Measurements from ENCODE around the gene FGF14. TPM values are rescaled to one million over a fixed set of nuclear protein-coding genes. Genes with fewer than 3 reads are reported as not detected.
A peak's percentile ranks its signal among the peaks of the same experiment; 100 is the strongest.

FGF14 gene
- total and polyA plus RNA-seq, 2 donors from 2014 or later, result 0.47 to 3.3 TPM

DNA sequence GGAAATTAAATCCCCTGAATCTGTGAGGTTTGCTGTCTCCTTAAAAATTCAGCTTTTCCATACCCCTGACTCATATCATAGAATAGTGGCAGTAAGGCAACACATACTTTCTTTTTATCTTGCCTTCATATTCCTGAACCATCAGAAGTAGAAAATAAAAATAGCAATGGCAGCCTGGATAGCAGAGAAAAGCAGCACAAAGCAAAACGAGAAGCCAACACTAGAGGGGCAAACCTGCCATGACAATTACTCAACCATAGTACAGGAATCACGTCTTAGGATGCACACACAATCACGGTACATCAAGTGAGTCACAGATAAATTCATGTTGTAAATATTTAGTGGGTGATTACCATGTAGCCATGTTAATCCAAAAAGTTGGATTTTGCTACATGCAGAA, 606.4 kb downstream of the FGF14 start:
- H3K4me3 ChIP-seq (ENCODE audit: low read length in 3 of 3), result no peak overlapping the region
- no peak overlapping the region for H3K27ac ChIP-seq (ENCODE audit: low read depth in 2 of 2, low read length in 2 of 2)
- H3K9ac ChIP-seq (ENCODE audit: low read length in 3 of 3), result no peak overlapping the region
- FAIRE-seq (no peak), DNase-seq (no peak)
- H3K4me1 ChIP-seq (ENCODE audit: control insufficient read depth in 2 of 3, insufficient read depth in 2 of 3, low read depth in 1 of 3, low read length in 3 of 3), result no peaks in the 10 kb centered on the region
- TF ChIP-seq, protein P1, sequence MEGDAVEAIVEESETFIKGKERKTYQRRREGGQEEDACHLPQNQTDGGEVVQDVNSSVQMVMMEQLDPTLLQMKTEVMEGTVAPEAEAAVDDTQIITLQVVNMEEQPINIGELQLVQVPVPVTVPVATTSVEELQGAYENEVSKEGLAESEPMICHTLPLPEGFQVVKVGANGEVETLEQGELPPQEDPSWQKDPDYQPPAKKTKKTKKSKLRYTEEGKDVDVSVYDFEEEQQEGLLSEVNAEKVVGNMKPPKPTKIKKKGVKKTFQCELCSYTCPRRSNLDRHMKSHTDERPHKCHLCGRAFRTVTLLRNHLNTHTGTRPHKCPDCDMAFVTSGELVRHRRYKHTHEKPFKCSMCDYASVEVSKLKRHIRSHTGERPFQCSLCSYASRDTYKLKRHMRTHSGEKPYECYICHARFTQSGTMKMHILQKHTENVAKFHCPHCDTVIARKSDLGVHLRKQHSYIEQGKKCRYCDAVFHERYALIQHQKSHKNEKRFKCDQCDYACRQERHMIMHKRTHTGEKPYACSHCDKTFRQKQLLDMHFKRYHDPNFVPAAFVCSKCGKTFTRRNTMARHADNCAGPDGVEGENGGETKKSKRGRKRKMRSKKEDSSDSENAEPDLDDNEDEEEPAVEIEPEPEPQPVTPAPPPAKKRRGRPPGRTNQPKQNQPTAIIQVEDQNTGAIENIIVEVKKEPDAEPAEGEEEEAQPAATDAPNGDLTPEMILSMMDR (IDR thresholded peaks at IDR 0.05; ENCODE audit: borderline replicate concordance, extremely low read depth, insufficient read depth), result no peak
- no peaks in the 10 kb centered on the region for H3K27me3 ChIP-seq (ENCODE audit: control insufficient read depth, insufficient read depth, low read length)
- H3K36me3 ChIP-seq (ENCODE audit: control insufficient read depth in 2 of 3, insufficient read depth in 3 of 3, low read length in 3 of 3), result no peaks in the 10 kb centered on the region
- intact Hi-C loops (cut with DNase I), result no loop called here
- H3K9me3 ChIP-seq (ENCODE audit: control insufficient read depth in 2 of 3, insufficient read depth in 1 of 3, low read length in 3 of 3), result no peaks in the 10 kb centered on the region

DNA sequence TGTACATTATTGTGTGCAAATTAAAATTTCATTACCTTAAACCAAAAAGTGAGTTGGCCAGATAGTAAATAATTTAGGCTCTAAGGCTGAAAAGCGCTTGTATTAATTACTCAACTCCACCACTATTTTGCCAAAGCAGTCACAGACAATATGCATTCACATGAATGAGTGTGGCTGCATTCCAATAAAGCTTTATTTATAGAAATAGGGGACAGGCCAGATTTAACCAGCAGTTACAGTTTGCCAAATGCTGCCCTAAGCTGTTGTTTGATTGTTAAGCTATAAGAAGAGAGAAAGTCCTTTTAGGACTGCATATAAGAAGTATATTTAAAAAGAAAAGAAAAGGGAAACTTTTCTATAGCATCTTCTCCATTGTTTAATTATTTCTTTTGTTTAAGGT, 606.8 kb downstream of the FGF14 start:
- Histone ChIP-seq H3K9me3 (ENCODE audit: control insufficient read depth in 2 of 3, insufficient read depth in 1 of 3, low read length in 3 of 3) (no peaks in the 10 kb centered on the region), H3K36me3 (ENCODE audit: control insufficient read depth in 2 of 3, insufficient read depth in 3 of 3, low read length in 3 of 3) (no peaks in the 10 kb centered on the region), H3K27me3 (ENCODE audit: control insufficient read depth, insufficient read depth, low read length) (no peaks in the 10 kb centered on the region), H3K27ac (ENCODE audit: low read depth in 2 of 2, low read length in 2 of 2) (no peak overlapping the region), H3K4me1 (ENCODE audit: control insufficient read depth in 2 of 3, insufficient read depth in 2 of 3, low read depth in 1 of 3, low read length in 3 of 3) (no peaks in the 10 kb centered on the region), H3K9ac (ENCODE audit: low read length in 3 of 3) (no peak overlapping the region), H3K4me3 (ENCODE audit: low read length in 3 of 3) (no peak overlapping the region)
- DNase-seq (no peak), FAIRE-seq (no peak)
- intact Hi-C loops (cut with DNase I), result no loop called here
- TF ChIP-seq, protein P1 (IDR thresholded peaks at IDR 0.05; ENCODE audit: borderline replicate concordance, extremely low read depth, insufficient read depth), result no peak

DNA sequence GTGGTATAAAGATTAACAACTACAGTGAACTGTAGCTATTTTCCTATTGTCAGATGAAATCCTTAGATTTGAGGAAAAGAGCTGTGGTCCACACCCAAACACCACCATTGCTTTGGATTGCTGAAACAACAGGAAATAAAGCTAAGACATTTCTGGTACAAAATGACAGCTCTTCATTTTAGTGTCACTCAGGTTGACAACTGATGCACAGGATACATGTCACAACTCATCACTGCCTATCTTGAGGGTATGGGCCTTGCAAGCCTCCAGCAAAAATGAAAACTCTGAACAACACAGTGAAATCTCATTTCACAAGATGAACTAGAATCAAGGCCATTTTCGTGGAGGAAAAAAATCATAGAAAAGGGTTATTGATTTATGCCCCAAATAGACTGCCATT, 609.7 kb downstream of the FGF14 start:
- Histone ChIP-seq H3K4me1 (ENCODE audit: control insufficient read depth in 2 of 3, insufficient read depth in 2 of 3, low read depth in 1 of 3, low read length in 3 of 3) (no peaks in the 10 kb centered on the region), H3K27me3 (ENCODE audit: control insufficient read depth, insufficient read depth, low read length) (no peaks in the 10 kb centered on the region), H3K27ac (ENCODE audit: low read depth in 2 of 2, low read length in 2 of 2) (no peak overlapping the region), H3K36me3 (ENCODE audit: control insufficient read depth in 2 of 3, insufficient read depth in 3 of 3, low read length in 3 of 3) (no peaks in the 10 kb centered on the region), H3K4me3 (ENCODE audit: low read length in 3 of 3) (no peak overlapping the region), H3K9ac (ENCODE audit: low read length in 3 of 3) (no peak overlapping the region), H3K9me3 (ENCODE audit: control insufficient read depth in 2 of 3, insufficient read depth in 1 of 3, low read length in 3 of 3) (no peaks in the 10 kb centered on the region)
- FAIRE-seq (no peak), DNase-seq (no peak)
- intact Hi-C loops (cut with DNase I), result no loop called here
- TF ChIP-seq, protein P1 (IDR thresholded peaks at IDR 0.05; ENCODE audit: borderline replicate concordance, extremely low read depth, insufficient read depth), result no peak

DNA sequence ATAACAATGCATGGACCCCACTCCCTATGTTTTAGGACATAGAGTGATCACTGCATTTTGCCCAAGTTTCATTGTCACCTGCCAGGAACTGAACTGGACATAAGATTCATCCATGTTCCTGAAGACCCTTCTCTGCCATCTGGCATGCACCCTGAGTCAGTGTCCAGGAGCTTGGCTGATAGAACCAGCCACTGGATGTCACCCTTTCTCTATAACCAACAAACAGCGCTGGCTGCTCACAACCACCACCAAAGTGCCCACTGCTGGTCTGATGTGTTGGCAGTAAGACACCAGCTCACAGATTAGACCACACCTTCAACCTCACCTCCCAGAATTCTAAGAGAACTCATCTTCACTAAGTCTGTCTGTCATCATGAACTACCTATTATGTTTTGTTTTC, 616.0 kb downstream of the FGF14 start:
- Histone ChIP-seq H3K4me1 (ENCODE audit: control insufficient read depth in 2 of 3, insufficient read depth in 2 of 3, low read depth in 1 of 3, low read length in 3 of 3) (no peaks in the 10 kb centered on the region), H3K4me3 (ENCODE audit: low read length in 3 of 3) (no peak overlapping the region), H3K9ac (ENCODE audit: low read length in 3 of 3) (no peak overlapping the region), H3K36me3 (ENCODE audit: control insufficient read depth in 2 of 3, insufficient read depth in 3 of 3, low read length in 3 of 3) (no peaks in the 10 kb centered on the region), H3K9me3 (ENCODE audit: control insufficient read depth in 2 of 3, insufficient read depth in 1 of 3, low read length in 3 of 3) (no peaks in the 10 kb centered on the region), H3K27me3 (ENCODE audit: control insufficient read depth, insufficient read depth, low read length) (no peaks in the 10 kb centered on the region), H3K27ac (ENCODE audit: low read depth in 2 of 2, low read length in 2 of 2) (no peak overlapping the region)
- intact Hi-C loops (cut with DNase I), result no loop called here
- DNase-seq (peak in 4 of 5 donors; percentile 40 to 60 (median 52)), FAIRE-seq (no peak)
- TF ChIP-seq, protein P1 (IDR thresholded peaks at IDR 0.05; ENCODE audit: borderline replicate concordance, extremely low read depth, insufficient read depth), result no peak

Measured in kidney (tissue), 14 donors.